ENCODE data around the gene EIF4H. TPM values are rescaled to one million over a fixed set of nuclear protein-coding genes. Genes with fewer than 3 reads are reported as not detected.
"Not testable (repeated sequence)": the region's sequence is repeated elsewhere in the genome, so short reads cannot be mapped to it uniquely, and the experiment has no call there.

The EIF4H gene
- total RNA-seq, 1 experiment from 2014 or later, result 445 TPM

DNA sequence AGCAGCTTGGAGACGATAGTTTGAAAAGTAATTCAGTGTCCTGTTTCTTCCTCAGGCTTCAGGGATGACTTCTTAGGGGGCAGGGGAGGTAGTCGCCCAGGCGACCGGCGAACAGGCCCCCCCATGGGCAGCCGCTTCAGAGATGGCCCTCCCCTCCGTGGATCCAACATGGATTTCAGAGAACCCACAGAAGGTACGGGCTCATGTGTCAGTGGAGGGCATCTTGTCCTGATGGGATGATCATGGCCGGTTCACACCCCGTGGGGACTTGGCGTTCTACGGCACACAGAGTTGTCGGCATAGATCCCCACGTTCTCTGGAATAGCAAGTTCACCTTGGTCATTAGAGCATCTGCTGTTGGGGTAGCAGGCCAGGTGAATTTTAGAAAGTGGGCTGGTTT, 20.5 kb downstream of the EIF4H start:
- no peak for DNase-seq (ENCODE audit: low spot score)
- in situ Hi-C loops (cut with HindIII; ENCODE audit: low sequenced_read_pairs), result no loop called here

DNA sequence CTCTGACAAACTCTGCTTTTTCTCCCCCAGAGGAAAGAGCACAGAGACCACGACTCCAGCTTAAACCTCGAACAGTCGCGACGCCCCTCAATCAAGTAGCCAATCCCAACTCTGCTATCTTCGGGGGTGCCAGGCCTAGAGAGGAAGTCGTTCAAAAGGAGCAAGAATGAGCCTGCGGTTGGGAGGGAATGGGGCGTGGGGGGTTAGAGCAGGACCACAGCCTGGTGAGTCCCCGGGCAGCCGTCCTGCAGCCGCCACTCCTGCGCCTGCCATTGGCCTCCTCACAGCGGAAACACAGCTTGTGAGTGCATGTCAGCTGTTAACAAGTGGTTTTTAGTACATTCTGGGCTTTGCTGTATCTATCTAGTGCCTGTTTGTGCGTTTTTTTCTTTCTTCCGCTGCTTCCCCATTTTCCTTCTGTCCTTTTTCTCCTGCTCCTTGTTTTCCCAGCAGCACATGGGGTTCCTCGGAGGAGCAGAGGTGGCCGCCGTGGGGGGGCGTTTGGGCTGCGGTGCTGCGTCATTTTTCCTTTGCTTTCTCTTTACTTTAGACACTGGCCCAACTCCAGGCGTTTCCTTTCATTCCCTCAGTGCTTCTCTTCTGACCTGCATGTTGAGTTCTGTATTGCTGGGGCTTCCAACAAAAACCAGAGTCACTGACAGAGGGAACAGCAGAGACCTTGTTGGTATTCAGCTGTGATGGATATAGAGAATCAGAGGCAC, 21.1 kb downstream of the EIF4H start:
- DNase-seq (ENCODE audit: low spot score); in situ Hi-C loops (cut with HindIII; ENCODE audit: low sequenced_read_pairs): not testable (repeated sequence)

DNA sequence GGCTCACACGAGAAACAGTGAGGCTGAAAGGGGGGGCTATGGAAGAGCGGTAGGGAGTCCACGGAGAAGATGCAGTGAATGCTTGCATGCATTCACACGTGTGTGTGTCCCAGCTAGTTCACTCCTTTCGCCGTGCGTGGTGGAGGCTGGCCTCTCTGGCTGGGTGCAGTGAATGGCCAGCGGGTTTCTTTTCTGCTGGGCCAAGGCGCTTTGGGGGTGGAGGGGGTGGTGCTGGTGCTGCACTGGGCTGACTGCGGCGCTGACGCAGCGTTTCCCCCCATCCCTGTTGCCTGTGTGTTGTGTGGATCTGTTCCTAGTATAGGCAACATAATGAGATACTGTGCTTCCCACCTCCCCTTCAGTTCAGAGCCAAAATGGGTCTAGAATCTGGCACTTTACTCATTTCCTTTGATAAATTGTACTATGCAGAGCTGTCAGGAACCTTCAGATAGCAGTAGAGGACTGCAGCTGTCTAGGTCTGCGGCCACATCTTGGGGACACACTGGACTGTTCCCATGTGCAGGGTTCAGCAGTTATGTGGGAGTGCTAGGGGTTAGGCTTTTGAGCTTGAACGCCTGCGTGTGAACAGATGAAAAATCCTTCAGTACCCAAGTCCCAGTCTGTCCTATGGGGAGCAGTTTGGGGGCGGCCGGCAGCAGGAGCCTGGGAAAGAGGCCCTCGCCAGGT, 22.0 kb downstream of the EIF4H start:
- in situ Hi-C loops (cut with HindIII; ENCODE audit: low sequenced_read_pairs), result not testable (repeated sequence)

GRCh38 chr7:74197449-74198124, 23.4 kb downstream of the EIF4H start:
- in situ Hi-C loops (cut with HindIII; ENCODE audit: low sequenced_read_pairs), result no loop called here
- no peak for DNase-seq (ENCODE audit: low spot score)

More for the DNA sequence above, 22.0 kb downstream of the EIF4H start:
- not testable (repeated sequence) for DNase-seq (ENCODE audit: low spot score)

DNA sequence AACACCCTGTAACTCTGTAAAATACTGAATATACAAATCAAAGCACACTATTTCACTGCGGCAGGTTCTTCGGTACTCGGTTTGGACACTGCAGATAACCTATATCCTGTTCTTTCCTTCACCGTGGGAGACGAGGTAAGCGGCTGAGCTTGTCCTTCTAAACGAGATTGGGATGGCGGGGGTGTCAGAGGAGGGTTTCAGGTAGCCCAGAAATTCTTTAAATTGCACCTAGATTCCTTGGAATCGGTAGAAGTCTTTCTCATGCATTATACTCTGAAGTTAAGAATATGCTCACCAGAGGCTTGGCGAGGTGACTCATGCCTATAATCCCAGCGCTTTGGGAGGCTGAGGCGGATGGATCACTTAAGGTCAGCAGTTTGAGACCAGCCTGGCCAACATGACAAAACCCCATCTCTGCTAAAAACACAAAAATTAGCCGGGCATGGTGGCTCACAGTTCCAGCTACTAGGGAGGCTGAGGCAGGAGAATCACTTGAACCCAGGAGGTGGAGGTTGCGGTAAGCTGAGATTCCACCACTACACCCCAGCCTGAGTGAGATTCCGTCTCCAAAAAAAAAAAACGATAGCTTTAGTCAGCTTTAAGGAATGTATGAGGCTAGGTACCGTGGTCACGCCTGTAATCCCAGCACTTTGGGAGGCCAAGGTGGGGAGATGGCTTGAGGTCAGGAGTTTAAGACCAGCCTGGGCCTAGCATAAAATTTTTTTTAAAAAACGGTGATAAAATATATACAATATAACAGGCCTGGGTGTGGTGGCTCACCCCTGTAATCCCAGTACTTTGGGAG, 25.6 kb downstream of the EIF4H start:
- in situ Hi-C loops (cut with HindIII; ENCODE audit: low sequenced_read_pairs), result no loop called here
- DNase-seq (ENCODE audit: low spot score), result no peak

DNA sequence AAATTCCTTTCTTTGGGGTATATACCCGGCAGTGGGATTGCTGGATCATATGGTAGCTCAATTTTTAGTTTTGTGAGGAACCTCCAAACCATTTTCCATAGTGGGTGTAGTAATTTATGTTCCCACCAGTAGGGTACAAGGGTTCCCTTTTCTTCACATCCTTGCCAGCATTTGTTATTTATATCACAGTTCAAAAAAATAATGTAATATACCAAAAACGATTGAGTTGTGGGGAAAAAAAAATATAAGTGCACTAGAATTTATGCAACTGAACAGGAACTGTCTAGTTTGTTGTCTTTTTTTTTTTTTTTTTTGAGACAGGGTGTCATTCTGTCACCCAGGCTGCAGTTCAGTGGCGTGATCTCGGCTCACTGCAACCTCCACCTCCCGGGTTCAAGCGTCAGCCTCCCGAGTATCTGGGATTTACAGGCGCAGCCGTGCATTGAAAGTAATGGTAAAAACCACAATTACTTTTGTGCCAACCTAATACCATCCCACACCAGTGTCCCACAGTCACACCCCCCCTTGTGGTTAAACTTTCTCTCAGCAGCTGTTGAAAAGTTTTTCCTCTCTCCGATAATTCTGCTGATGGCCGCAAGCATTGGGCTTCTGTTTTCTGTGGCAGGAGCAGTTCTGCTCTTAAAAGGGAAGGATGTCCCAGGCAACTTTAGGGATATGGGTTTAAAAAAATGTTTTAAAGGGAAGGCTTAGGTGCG, 28.8 kb downstream of the EIF4H start:
- in situ Hi-C loops (cut with HindIII; ENCODE audit: low sequenced_read_pairs), result no loop called here
- DNase-seq (ENCODE audit: low spot score), result peak; percentile 29

DNA sequence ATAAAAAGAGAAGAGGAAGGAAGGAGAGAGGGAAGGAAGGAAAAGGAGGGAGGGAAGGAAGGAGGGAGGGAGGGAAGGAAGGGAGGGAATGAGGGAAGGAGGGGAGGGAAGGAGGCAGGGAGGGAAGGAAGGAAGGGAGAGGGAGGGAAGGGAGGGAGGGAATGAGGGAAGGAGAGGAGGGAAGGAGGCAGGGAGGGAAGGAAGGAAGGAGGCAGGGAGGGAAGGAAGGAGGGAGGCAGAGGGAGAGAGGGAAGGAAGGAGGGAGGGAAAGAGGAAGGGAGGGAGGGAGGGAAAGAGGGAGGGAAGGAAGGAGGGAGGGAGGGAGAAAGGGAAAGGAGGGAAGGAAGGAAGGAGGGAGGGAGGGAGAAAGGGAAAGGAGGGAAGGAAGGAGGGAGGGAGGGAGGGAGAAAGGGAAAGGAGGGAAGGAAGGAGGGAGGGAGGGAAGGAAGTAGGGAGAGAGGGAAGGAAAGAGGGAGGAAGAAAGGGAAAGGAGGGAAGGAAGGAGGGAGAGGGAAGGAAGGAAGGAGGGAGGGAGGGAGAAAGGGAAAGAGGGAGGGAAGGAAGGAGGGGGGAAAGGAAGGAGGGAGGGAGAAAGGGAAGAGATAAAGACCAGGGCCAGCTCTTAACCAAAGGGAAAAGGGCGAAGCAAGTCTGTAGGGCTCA, 29.9 kb downstream of the EIF4H start:
- DNase-seq (ENCODE audit: low spot score), result no peak
- in situ Hi-C loops (cut with HindIII; ENCODE audit: low sequenced_read_pairs), result no loop called here

- in situ Hi-C loops (cut with HindIII; ENCODE audit: low sequenced_read_pairs), result not testable (repeated sequence)
Observed at GRCh38 chr7:74206052-74206451, 31.9 kb downstream of the EIF4H start.

GRCh38 chr7:74206589-74207120, 32.5 kb downstream of the EIF4H start:
- in situ Hi-C loops (cut with HindIII; ENCODE audit: low sequenced_read_pairs), result no loop called here
- peak; percentile 81 for DNase-seq (ENCODE audit: low spot score)

More at GRCh38 chr7:74206052-74206451, 31.9 kb downstream of the EIF4H start:
- DNase-seq (ENCODE audit: low spot score), result not testable (repeated sequence)

GRCh38 chr7:74207586-74207985, 33.4 kb downstream of the EIF4H start:
- no peak for DNase-seq (ENCODE audit: low spot score)
- in situ Hi-C loops (cut with HindIII; ENCODE audit: low sequenced_read_pairs), result no loop called here

- in situ Hi-C loops (cut with HindIII; ENCODE audit: low sequenced_read_pairs); DNase-seq (ENCODE audit: low spot score): not testable (repeated sequence)
Observed at GRCh38 chr7:74208241-74208640, 34.1 kb downstream of the EIF4H start.

DNA sequence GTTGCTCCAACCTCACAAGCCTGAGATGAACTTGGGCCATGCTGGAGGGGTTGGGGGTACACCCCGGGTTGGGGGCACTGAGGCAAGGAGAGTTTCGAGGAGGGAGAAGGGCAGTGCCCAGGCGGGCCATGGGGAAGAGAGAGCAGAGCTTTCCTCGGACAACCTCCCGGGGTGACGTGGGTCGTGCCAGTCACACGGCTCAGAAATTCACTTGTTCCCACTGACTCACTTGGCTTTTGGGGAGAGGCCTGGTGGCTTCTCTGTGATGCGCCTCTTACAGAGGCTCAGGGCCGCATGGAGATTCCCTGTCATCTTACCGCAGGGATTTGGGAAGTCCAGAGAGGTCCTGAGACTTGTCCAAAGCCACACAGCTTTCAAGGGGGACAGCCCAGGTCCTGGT, 38.5 kb downstream of the EIF4H start:
- no peak for DNase-seq (ENCODE audit: low spot score)
- in situ Hi-C loops (cut with HindIII; ENCODE audit: low sequenced_read_pairs), result no loop called here

DNA sequence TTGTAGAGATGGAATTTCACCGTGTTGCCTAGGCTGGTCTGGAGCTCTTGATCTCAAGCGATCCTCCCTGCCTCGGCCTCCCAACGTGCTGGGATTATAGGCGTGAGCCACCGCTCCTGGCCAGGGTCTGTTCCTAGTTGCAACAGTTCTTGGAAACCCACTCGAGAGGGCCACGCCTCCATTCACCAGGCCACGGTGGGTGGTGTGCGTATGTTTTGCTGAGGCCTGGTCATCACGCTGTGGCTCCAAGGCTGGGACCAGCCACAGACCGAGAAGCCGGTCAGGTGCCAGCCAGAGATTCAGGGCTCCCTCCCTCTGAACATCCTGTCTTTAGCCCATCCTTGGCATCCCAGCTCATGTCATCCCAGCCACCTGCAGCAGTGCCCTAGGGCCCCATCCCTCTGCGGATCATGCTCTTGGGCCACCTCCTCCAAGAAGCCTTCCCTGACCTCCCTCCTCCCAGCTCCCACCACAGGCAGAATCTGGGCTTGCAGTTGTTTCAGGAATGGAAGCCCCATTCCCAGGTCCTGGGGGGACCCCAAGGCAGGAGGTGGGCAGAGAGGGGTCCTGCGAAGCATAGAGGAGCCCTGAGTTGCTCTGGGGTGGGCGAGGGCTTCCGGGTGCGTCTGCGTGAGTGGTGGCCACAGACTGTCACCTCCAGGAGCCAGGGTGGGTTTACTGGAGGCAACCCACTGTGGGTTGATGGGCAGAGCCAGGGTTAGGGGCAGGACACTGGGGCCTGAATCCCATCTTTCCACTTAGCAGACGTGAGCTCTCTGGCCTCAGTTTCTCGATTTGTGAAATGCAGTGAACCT, 40.9 kb downstream of the EIF4H start:
- DNase-seq (ENCODE audit: low spot score), result no peak
- in situ Hi-C loops (cut with HindIII; ENCODE audit: low sequenced_read_pairs), result no loop called here

DNA sequence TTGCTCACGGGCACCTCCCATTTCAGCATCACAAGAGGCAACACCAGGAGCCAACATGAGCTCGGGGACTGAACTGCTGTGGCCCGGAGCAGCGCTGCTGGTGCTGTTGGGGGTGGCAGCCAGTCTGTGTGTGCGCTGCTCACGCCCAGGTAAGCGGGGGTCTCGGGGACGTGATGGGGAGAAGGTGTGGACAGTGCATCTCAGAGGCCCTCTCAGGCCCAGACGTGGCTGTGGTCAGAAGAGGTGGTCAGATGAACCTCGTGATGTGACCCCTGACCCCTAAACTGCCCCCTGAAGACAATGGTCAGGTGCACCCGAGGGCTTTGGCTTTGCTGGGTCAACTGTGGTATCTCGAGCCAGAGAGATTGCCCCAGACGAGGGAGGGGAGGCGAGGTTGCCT, 41.8 kb downstream of the EIF4H start:
- no peak for DNase-seq (ENCODE audit: low spot score)

DNA sequence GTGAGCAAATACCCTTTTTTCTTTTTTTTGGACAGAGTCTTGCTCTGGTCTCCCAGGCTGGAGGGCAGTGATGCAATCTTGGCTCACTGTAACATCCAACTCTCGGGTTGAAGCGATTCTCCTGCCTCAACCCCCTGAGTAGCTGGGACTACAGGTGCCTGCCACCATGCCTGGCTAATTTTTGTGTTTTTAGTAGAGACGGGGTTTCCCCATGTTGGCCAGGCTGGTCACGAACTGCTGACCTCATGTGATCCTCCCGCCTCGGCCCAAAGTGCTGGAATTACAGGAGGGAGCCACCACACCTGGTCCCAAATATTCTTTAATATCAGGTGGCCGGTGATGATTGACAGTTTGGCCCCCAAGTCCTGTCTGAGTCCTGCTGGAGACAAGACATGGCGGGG, 42.2 kb downstream of the EIF4H start:
- DNase-seq (ENCODE audit: low spot score), result no peak
- in situ Hi-C loops (cut with HindIII; ENCODE audit: low sequenced_read_pairs), result no loop called here

More for the DNA sequence above, 41.8 kb downstream of the EIF4H start:
- in situ Hi-C loops (cut with HindIII; ENCODE audit: low sequenced_read_pairs), result no loop called here

GRCh38 chr7:74217455-74218342, 43.5 kb downstream of the EIF4H start:
- DNase-seq (ENCODE audit: low spot score), result no peak
- in situ Hi-C loops (cut with HindIII; ENCODE audit: low sequenced_read_pairs), result no loop called here
